Heart left ventricle (tissue), 16 donors: ENCODE measurements around the gene SCARB1. TPM values are rescaled to one million over a fixed set of nuclear protein-coding genes. Genes with fewer than 3 reads are reported as not detected.

Source experiments
- ATAC-seq, 4 donors: fragments of 200-7000 bp; cut with Tn5 transposase; one replicate each; pipeline ENCODE4 v1.9.1; 2020 to 2022; ENCODE audit warnings: moderate library complexity in 4 of 4, mild to moderate bottlenecking in 3 of 4, moderate number of reproducible peaks in 1 of 4
- DNase-seq, 5 donors: peaks; one replicate each; pipeline ENCODE4 v3.0.0-alpha.2; 2020
- H3K27ac ChIP-seq, 12 donors: fragments of 200-600 bp; sonication (generic) in 4 of 12; one replicate each; pipeline versions ENCODE4 v1.5.0 to v1.8.0; 2016 to 2022; ENCODE audit warnings: mild to moderate bottlenecking in 2 of 12
- H3K27me3 ChIP-seq, 9 donors: fragments of 200-600 bp; sonication (generic) in 2 of 9; one replicate each; pipeline versions ENCODE4 v1.5.1 to v1.8.0; 2016 to 2022; ENCODE audit warnings: mild to moderate bottlenecking in 3 of 9
- H3K36me3 ChIP-seq, 9 donors: fragments of 200-600 bp; sonication (generic) in 2 of 9; one replicate each; pipeline versions ENCODE4 v1.5.0 to v1.8.0; 2018 to 2022; ENCODE audit warnings: mild to moderate bottlenecking in 2 of 9
- H3K4me1 ChIP-seq, 12 donors: fragments of 200-600 bp; sonication (generic) in 4 of 12; one replicate each; pipeline versions ENCODE4 v1.5.0 to v1.8.0; 2016 to 2022; ENCODE audit warnings: mild to moderate bottlenecking in 3 of 12
- H3K4me3 ChIP-seq, 12 donors: fragments of 200-600 bp; sonication (generic) in 4 of 12; one replicate each; pipeline versions ENCODE4 v1.5.0 to v1.8.0; 2017 to 2022; ENCODE audit warnings: mild to moderate bottlenecking in 9 of 12, moderate library complexity in 4 of 12
- H3K9me3 ChIP-seq, 12 donors: fragments of 200-600 bp; sonication (generic) in 4 of 12; one replicate each; pipeline versions ENCODE4 v1.5.0 to v1.8.0; 2016 to 2022; ENCODE audit warnings: mild to moderate bottlenecking in 1 of 12
- POLR2A ChIP-seq, 2 donors: fragments of 450-650 bp; IDR thresholded peaks; one replicate each; pipeline ENCODE4 v1.6.1; 2017; ENCODE audit warnings: antibody characterized with exemption in 2 of 2, mild to moderate bottlenecking in 2 of 2, moderate library complexity in 2 of 2
- WGBS, 4 donors: extraction: QIAGEN DNeasy Blood & Tissue Kit in 2 of 4; methylation state at CpG; one replicate each; pipeline versions ENCODE4 v1.1.5 to v1.1.7; 2013 to 2018; 5-methylcytosine and 5-hydroxymethylcytosine counted together
- intact Hi-C, 10 donors: fragments of 100-400 bp; cut with DNase I; formaldehyde crosslinking; loops; one replicate each; pipeline versions ENCODE4 v1.11.1 to v1.14.2; 2022
- polyA plus RNA-seq, 2 donors: library from polyadenylated mRNA; stranded (reverse); fragments of 200-250 nt; gene quantifications; one replicate each; pipeline ENCODE4 v1.2.3, GENCODE V29; 2013
- total RNA-seq, 9 donors: library from RNA; depleted of rRNA in 2 of 9; stranded (reverse); fragments of >200 nt in 2 of 9; fragmentation: NEBNext Ultra II Directional in 3 of 9; extraction: Animal tissue kit (Norgen Biotek cat#: 25700) in 3 of 9; gene quantifications; one replicate each; pipeline versions ENCODE4 v1.1.0 to v1.2.4, GENCODE V29; 2016 to 2023
- TF ChIP-seq, protein P1 (sequence below), 12 donors: fragments of 200-600 bp; sonication (generic) in 4 of 12; IDR thresholded peaks; one replicate each; pipeline versions ENCODE4 v1.5.0 to v1.8.0; 2018 to 2022; ENCODE audit warnings: antibody characterized with exemption in 12 of 12, mild to moderate bottlenecking in 5 of 12
- donor health status: ischemic (EF 13 %, LVEDD 7.1; RV severe dilation, severe dysfunction).
- donor health status: healthy with polysubstance abuse.
- donor health status: DM: no; HTN: yes; CAD: no.
- donor health status: DM: no; HTN: no; CAD: no.
- donor health status: ischemic (EF 25% LVEDD 6.9; RV normal size, moderate dysfunction).
- donor health status: ischemic (EF 25% LVEDD 5.7; RV mildly dilated, moderate dysfunction).
- donor health status: healthy.
- donor health status: DM: yes; HTN: yes; CAD: no.
- donor health status: ischemic (EF 35%, LVEDD 5.7; RV mildly dilated, moderate dysfunction).
- donor health status: nonischemic (EF 11% LVEDD 7.7; RV severe dilation, severe dysfunction).
- donor health status: DM: yes; HTN: yes; CAD: no.
- donor health status: PGD.
- donor health status: ischemic (EF 29% LVEDD 5.4; RV normal size, mild dysfunction).
- donor health status: nonischemic (EF 23%, LVEDD 6.1; RV moderate dilation, normal function).

Gene SCARB1
- total and polyA plus RNA-seq, 11 donors: 6.9 to 21.7 (median 14.0) TPM

DNA sequence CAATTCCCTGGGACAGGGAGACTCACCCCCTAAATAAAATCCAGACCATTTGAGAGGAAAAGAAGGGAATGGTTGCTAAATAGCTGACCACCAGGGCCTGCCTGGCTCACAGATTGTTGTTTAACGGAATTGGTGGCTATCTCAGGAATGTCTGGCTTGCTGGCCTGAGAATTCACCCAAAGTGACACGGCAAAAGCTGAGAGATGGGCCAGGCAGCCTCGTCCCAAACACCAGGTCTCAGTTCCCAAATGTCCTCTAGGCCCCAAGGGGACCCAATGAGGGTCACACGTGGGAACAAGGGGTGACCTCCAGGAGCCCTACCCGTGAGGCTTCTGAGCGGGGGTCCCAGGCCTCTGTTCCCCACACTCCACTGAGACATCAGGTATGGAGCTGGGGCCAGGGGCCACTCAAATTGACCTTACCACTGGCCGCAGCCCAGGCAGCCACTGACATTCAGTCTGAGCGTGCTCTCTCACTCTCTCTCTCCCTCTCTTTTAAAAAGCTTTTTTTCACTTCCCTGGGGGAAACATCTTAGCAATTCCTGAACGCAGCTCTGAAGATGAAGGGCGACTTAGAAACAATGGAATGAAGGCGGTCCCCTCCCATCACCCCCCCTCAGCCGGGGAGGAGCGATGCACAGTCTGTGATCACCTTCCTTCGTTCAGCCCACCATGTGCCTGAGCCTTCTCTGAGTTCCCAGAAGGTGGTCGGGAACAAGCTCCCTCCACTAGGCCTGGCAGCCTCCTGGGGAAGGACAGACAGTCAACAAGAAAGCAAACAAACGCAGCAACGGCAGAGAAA is 131.2 kb downstream of the SCARB1 start:
- Histone ChIP-seq H3K9me3 (peaks cover 0 to 6% (median 0%) of the 10 kb centered on the region in 12 donors), H3K4me3 (no peak overlapping the region), H3K36me3 (no peaks in the 10 kb centered on the region), H3K27ac (peak overlapping the region in 8 of 12 donors; percentile 10 to 67 (median 31)), H3K4me1 (peaks cover 0 to 59% (median 25%) of the 10 kb centered on the region in 12 donors), H3K27me3 (no peaks in the 10 kb centered on the region)
- DNase-seq (peak in 1 of 5 donors; percentile 33), ATAC-seq (peak in 1 of 4 donors; percentile 6)
- TF ChIP-seq, protein P1, sequence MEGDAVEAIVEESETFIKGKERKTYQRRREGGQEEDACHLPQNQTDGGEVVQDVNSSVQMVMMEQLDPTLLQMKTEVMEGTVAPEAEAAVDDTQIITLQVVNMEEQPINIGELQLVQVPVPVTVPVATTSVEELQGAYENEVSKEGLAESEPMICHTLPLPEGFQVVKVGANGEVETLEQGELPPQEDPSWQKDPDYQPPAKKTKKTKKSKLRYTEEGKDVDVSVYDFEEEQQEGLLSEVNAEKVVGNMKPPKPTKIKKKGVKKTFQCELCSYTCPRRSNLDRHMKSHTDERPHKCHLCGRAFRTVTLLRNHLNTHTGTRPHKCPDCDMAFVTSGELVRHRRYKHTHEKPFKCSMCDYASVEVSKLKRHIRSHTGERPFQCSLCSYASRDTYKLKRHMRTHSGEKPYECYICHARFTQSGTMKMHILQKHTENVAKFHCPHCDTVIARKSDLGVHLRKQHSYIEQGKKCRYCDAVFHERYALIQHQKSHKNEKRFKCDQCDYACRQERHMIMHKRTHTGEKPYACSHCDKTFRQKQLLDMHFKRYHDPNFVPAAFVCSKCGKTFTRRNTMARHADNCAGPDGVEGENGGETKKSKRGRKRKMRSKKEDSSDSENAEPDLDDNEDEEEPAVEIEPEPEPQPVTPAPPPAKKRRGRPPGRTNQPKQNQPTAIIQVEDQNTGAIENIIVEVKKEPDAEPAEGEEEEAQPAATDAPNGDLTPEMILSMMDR (IDR thresholded peaks at IDR 0.05): no peak
- TF ChIP-seq POLR2A (IDR thresholded peaks at IDR 0.05): no peak
- intact Hi-C loops: no loop called here
- 52 to 61% (median 58%) methylated on average over 17 of the region's 17 CpGs for WGBS, 4 donors

DNA sequence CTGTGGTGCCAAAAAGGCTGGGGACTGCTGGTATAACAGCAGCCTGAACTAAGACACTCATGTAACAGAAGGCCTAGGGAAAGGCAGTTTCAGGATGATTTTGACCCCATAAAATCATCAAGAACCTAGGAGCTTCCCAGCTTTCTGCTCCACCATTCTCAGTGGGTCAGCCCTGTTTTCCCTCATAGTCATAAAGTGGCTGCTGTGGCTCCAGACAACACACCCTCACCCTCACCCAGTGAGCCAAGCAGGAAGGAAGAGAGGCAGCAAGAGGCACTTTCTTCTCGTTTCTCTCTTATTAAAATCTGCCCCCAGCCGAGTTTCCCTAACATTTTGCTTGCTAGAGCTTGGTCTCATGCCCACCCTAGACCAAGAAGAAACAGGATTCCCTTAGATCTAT is 131.8 kb downstream of the SCARB1 start:
- Histone ChIP-seq H3K36me3 (no peaks in the 10 kb centered on the region), H3K9me3 (peaks cover 0 to 6% (median 0%) of the 10 kb centered on the region in 12 donors), H3K27me3 (no peaks in the 10 kb centered on the region), H3K27ac (peak overlapping the region in 6 of 12 donors; percentile 15 to 67 (median 46)), H3K4me1 (peaks cover 0 to 64% (median 25%) of the 10 kb centered on the region in 12 donors), H3K4me3 (no peak overlapping the region)
- intact Hi-C loops: no loop called here
- 71 to 93% (median 89%) methylated on average over 2 of the region's 2 CpGs for WGBS, 4 donors
- no peak for ATAC-seq
- TF ChIP-seq, protein P1 (IDR thresholded peaks at IDR 0.05): no peak
- no peak for TF ChIP-seq POLR2A (IDR thresholded peaks at IDR 0.05)
- no peak for DNase-seq

DNA sequence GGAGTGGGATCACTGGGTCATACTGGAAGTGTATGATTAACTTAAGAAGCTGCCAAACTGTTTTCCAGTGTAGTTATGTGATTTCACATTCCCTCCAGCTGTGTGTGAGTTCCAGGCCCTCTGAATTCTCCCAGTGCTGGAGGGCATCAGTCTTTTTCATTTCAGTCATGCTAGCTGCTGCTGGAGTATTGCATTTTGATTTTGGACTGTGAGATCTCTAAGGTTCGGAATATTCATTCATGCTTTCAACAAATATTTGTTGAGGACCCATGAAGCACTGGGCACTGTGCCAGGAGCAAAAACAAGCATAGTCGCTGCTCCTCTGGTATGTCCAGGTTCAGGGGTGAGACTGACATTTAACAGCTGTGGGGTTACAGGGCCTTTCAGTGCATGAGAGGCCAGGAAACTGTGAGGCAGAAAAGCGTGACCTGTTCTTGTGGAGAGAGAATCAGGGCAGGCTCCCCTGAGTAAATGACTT is 133.2 kb downstream of the SCARB1 start:
- TF ChIP-seq, protein P1 (IDR thresholded peaks at IDR 0.05): no peak
- no peak for TF ChIP-seq POLR2A (IDR thresholded peaks at IDR 0.05)
- 34 to 43% (median 38%) methylated on average over 3 of the region's 3 CpGs for WGBS, 4 donors
- H3K27ac ChIP-seq: peak overlapping the region in 11 of 12 donors; percentile 4 to 72 (median 59)
- DNase-seq: peak; percentile 58 to 84 (median 68)
- H3K27me3 ChIP-seq: no peaks in the 10 kb centered on the region
- intact Hi-C loops: no loop called here
- H3K9me3 ChIP-seq: peaks cover 0 to 6% (median 0%) of the 10 kb centered on the region in 12 donors
- H3K4me1 ChIP-seq: peaks cover 0 to 69% (median 23%) of the 10 kb centered on the region in 12 donors
- H3K36me3 ChIP-seq: no peaks in the 10 kb centered on the region
- H3K4me3 ChIP-seq: no peak overlapping the region
- peak in 3 of 4 donors; percentile 35 to 58 (median 36) for ATAC-seq

DNA sequence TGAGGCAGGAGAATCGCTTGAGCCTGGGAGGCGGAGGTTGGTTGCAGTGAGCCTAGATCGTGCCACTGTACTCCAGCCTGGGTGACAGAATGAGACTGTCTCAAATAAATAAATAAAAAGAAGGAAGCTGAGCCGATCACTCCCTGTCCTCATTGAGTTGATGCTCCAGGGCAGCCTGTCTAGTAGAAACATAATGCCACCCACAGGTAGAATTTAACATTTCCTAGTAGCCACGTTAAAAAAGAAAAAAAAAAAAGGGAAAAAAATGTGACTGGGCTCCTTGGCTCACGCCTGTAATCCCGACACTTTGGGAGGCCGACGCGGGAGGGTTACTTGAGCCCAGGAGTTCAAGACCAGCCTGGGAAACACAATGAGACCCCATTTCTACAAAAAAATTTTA is 135.7 kb downstream of the SCARB1 start:
- Histone ChIP-seq H3K36me3 (no peaks in the 10 kb centered on the region), H3K4me3 (no peak overlapping the region), H3K9me3 (peaks cover 0 to 6% (median 0%) of the 10 kb centered on the region in 12 donors), H3K27me3 (no peaks in the 10 kb centered on the region), H3K27ac (peak overlapping the region in 10 of 12 donors; percentile 31 to 93 (median 58)), H3K4me1 (peaks cover 0 to 65% (median 21%) of the 10 kb centered on the region in 12 donors)
- 71 to 78% (median 74%) methylated on average over 10 of the region's 10 CpGs for WGBS, 4 donors
- DNase-seq (peak in 1 of 5 donors; percentile 17), ATAC-seq (no peak)
- intact Hi-C loops: loop anchor here in 1 of 10 donors (5.0 kb wide), 1 partner anchor 41 kb away; no protein-coding TSS in a partner anchor
- TF ChIP-seq POLR2A (IDR thresholded peaks at IDR 0.05): no peak
- TF ChIP-seq, protein P1 (IDR thresholded peaks at IDR 0.05): peak in 2 of 12 donors; percentile 12 to 20
